ENCODE measurements around the gene EBF4. TPM values are rescaled to one million over a fixed set of nuclear protein-coding genes. Genes with fewer than 3 reads are reported as not detected.
A peak's percentile ranks its signal among the peaks of the same experiment; 100 is the strongest.
"Not testable (repeated sequence)": the region's sequence is repeated elsewhere in the genome, so short reads cannot be mapped to it uniquely, and the experiment has no call there.

EBF4 gene
- polyA plus RNA-seq, 5 donors = 32.9 to 49.6 (median 42.2) TPM

GRCh38 chr20:2794202-2794748 lies 101.7 kb downstream of the EBF4 start:
- no peak for DNase-seq

DNA sequence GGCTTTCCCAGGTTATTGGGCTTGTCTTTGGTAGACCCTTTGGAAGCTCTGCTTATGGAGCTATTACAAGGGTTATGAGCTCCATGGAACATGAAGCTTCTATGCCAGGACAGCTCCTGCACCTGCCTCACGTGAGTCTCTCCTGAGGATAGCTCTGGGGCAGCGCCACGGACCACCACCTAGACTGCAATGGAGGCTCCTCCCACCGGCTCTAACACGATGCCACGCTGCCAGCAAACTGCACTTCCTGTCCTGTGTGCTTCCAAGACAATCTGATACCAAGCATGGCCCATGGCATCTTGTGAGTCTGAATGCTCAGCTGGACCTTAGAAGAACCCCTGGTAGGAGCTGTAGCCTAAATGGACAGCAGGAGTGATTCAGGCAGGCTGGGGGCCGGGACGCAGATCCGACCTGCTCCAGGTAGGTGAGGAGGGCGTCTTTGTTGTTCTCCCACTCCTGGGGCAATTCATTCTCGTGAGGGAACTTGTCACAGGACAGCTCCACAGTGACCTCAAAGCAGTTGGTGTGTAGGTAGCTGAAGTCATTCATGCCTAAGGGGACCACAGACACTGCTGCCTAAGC lies 102.4 kb downstream of the EBF4 start:
- no peak for DNase-seq

DNA sequence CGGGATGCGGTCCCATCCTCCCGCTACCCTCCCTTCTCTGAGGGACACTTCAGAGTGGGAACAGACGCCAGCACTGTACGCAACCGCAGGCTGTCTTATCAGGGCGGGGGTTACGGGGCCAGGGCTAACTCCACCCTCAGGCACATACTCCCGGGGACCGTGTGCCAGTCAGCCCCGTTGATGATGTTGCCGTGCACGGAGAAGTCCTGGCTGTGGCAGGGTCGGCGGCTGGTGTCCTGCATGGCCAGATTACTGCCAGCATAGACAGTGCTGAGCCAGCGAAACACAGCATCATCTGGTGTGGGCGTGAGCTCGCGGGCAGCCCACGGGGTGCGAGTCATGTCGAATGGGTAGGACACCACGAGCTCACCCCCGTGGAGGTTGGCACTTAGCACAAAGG lies 102.9 kb downstream of the EBF4 start:
- DNase-seq = no peak

- no peak for DNase-seq
Observed at GRCh38 chr20:2796011-2796660, 103.6 kb downstream of the EBF4 start.

DNA sequence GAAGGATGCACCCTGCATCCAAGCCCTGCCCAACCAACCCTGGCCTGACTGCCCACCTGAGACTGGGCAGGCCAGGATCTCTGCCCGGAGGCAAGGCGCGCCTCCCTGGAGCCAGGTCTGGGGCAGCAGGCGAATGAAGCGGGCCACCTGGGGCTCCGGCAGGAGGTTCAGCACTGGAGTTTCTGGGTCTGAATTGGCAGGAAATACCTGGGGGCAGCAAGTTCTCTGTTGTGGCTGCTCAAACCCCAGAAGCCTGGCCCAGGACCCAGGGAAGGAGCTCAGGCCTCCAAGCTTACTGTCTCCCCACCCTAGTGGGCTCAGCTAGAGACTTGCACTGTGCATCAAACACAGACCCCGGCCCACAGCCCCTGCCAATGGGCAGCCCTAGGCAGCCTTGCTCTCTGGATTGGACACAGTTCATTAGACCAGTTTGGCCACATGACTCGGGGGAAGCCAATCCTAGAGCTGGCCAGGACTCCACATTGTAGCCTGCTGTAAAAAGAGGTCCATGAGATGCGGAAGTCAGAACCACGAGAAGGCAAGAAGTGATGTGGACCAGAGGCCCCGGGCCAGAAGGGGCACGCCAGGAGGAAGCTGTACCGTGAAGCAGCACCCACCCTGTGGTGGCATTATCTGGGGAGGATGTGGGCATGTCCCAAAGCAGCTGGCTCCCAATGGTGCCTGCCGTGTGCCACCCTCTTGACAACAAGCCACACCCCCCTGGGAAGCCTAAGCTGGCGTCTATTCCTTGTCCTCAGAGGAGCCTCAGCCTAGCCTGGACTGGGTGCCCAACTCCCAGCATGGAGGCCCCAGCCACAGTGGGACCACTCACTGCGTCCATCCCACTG lies 104.8 kb downstream of the EBF4 start:
- no peak for DNase-seq

DNA sequence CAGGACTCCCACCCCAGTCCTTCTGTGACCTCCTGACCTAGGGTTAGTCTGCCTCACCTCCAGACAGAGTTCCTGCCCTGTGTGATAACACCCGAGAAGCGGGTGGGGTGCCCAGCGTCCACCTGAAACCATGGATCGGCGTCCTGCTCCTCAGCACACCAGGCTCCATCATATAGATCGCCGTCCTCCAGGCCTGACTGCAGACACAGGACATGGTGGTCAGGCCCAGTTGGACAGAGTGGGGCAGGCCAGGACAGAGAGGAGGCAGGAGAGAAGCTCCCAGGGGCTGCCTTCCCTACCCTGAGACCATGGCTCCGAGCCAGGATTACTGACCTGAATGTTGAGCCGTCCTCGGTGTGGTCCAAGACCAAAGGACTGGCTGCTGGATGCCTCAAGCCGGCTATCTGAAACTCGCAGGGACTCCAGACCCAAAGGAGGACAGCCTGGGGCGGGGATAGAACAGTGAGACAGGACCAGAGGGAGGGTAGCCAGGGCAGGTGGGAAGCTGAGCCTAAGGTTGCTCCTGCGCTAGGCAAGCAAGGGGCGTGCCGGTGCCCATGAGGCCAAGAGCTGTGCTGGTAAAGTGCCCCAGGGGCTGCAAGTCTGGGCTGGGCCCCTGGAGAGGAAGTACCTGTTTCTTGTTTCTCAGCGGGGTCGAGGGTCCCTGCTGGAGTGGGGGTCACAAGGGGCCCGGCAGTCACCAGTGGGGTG lies 105.7 kb downstream of the EBF4 start:
- no peak for DNase-seq

GRCh38 chr20:2798814-2799213 lies 106.2 kb downstream of the EBF4 start:
- DNase-seq = no peak

DNA sequence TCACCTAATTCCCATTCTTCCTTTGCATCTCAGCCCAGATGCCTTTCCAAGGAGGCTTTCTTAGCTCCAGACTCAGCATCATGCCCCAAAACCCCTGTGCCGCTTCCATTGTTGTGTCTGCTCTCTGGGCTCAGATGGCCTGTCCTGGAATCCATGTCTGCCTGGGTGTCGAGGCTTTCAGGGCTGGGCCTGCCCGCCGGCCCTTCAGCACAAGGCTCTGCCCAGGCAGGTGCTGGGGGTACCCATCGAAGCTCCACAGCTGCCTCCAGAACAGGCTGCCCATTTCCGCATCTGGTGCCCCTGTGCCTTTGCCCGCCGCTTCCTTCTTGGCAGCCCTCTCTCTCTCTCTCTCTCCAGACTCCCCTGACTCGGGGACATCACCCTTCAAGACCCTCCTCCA lies 106.7 kb downstream of the EBF4 start:
- no peak for DNase-seq

GRCh38 chr20:2799688-2800520 lies 107.3 kb downstream of the EBF4 start:
- peak in 1 of 2 donors; percentile 17 for DNase-seq

DNA sequence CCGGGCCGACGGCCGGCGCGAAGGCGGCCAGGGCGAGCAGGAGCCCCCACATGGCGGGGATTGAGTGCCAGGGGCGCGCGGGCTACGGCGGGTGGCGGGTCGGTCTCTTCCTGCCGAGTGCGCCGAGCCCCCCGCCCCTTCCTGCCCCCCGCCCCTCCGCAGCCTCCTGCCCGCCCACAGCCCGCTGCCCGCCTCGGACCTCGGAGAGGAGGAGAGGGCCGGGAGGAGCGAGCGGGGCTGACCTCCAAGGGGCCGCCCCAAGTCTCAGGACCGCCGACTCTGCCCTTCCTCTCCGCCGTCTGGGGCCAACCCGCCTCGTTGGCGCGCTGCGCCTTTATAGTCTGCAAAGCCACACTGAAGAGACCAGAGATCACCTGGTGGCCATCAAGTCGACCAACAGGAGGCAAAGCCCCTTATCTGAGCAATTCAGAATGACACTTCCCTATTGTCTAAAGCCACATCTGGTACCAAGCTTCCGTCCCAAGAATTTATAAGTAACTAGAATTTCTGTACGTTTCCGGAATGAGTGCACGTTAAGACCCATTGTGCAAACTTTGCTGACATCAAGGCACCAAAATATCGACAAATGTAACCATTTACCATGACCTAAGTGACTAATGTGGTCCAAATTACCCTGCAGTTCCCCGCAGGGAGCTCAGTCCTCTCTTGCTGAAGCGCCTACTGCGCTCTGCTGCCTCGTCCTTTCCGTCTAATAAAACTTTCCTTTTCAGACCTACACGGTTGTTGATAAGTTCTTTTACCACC lies 108.1 kb downstream of the EBF4 start, which contains the start of gene CPXM1:
CPXM1 (minus strand) TSS at position 107 of the 765 bp plus-strand sequence; CDS start at position 52, 55 bp downstream.
- DNase-seq = peak in 1 of 2 donors; percentile 55

DNA sequence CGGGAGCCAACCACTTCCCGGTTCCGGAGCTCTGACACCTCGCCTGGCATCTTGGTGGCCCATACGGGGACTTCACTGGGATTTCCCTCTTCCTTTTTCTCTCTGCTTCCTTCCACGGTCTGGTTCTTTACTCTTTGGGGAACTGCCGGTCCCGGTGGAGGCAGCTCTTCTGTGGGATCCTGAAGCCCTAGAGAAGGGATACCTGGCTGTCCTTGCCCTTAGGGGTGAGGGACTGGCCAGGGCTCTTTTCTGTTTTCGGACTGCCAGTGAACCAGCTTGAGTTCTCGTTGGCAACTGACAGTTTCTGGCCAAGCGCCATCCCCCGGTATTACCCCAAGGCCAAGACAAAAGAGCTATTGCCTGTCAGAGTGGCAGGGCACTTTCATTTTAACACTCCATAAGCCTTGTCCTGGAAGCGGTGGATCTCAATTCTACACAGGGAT lies 108.7 kb downstream of the EBF4 start:
- DNase-seq = no peak

DNA sequence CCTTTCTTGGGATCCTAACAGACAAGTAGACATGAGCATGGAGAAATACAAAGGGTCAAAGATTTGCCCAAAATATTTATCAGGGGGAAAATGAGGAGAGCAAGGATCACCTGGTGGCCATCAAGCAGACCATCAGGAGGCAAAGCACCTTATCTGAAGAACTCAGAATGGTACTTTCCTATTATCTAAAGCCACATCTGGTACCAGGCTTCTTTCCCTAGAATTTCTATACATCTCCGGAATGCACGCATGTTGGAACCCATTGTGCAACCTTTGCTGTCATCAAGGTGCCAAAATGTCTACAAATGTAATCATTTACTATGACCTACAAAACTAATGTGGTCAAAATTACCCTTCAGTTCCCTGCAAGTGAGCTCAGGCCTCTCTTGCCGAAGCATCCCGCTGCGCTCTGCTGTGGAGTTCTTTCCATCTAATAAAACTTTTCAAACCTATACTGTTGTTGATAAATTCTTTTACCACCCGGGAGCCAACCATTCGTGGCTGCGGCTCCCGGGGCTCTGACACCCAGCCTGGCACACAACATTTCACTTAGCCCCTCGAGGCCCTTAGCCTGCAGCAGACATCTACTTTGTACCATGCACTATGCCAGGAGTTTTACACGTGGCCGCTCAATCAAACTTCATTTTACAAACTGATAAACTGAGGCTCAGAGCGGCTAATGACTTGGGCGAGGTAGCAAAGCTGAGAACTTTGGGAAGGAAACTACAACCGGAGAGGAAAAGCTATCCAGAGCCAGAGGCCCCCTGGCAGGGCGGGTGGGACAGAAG lies 111.7 kb downstream of the EBF4 start:
- no peak for DNase-seq

DNA sequence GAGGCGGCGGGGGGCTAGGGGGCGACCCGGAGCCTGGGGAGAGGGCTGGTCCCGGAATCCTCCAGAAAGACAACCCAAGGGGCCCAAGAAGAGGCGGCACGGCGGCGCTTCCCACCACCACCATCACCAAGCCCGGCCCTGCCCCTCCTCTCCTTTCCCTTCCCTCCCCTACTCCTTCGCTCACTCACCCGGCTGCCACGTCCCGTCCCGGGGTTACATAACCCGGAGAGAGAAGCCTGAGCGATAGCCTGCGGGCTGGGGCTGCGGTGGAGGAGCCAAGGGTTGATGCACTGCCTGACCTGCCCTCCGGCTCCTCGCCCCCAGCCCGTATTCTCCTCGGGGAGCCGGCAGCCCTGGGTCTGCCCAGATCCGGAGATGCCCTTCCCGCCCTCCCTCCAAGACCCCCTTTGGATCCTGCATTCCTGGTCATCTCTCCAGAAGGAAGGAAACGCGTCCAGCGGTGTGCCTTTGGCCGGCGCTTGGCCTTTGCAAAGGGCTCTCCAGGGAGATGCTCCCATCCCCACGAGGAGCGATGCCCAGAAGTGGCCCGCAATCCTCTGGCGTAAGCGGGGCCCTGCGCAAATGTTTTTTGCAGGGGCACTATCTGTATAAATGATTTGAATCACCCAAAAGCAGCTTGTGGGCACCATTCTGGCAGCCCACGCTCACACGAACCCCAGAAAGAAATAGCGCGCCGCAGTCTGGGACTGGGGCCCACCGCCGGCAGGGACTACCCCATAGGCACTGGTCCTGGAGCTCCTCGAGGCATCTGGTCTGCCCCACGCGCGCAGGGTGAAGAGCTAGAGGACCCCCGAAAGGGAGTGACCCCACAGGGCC lies 112.5 kb downstream of the EBF4 start:
- no peak for DNase-seq

- DNase-seq = no peak
Observed at GRCh38 chr20:2805689-2806350, 113.2 kb downstream of the EBF4 start.

- DNase-seq = no peak
Observed at GRCh38 chr20:2806351-2806701, 113.7 kb downstream of the EBF4 start.

- DNase-seq = no peak
Observed at GRCh38 chr20:2807019-2807418, 114.4 kb downstream of the EBF4 start.

DNA sequence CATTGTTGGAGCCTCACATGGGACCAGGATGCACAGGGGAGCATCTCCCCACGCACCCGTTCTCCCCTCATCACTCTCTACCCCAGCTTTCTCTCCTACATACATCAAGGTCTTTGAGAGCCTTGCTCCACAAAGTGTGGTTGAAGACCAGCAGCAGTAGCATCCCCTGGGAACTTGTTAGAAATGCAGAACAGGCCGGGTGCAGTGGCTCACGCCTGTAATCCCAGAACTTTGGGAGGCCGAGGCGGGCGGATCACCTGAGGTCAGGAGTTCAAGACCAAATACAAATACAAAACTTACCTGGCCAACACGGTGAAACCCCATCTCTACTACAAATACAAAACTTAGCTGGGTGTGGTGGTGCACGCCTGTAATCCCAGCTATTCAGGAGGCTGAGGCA lies 115.3 kb downstream of the EBF4 start:
- not testable (repeated sequence) for DNase-seq

GRCh38 chr20:2809690-2810089 lies 117.1 kb downstream of the EBF4 start:
- DNase-seq = no peak
